Measurements from ENCODE around the gene POLA2.
"Not testable (repeated sequence)": the region's sequence is repeated elsewhere in the genome, so short reads cannot be mapped to it uniquely, and the experiment has no call there.

Gene POLA2

DNA sequence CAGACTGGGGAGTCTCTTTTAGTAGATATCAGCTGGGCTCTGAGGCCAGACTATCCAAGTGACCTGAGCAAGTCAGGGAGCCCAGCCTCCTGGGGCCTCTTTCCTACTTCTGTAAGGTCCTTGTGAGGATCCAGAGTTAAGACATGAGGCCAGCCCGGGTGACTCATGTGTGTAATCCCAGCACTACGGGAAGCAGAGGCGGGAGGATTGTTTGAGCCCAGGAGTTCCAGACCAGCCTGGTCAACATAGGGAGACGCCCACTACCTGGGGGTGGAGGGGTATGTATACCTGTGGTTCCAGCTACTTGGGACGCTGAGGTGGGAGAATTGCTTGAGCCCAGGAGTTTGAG, 36.9 kb upstream of the POLA2 start:
- peak; percentile 75 for DNase-seq (ENCODE audit: low read depth)
- H3K4me3 ChIP-seq (ENCODE audit: low read depth, low read length), result no peak overlapping the region
- TF ChIP-seq, protein P1, sequence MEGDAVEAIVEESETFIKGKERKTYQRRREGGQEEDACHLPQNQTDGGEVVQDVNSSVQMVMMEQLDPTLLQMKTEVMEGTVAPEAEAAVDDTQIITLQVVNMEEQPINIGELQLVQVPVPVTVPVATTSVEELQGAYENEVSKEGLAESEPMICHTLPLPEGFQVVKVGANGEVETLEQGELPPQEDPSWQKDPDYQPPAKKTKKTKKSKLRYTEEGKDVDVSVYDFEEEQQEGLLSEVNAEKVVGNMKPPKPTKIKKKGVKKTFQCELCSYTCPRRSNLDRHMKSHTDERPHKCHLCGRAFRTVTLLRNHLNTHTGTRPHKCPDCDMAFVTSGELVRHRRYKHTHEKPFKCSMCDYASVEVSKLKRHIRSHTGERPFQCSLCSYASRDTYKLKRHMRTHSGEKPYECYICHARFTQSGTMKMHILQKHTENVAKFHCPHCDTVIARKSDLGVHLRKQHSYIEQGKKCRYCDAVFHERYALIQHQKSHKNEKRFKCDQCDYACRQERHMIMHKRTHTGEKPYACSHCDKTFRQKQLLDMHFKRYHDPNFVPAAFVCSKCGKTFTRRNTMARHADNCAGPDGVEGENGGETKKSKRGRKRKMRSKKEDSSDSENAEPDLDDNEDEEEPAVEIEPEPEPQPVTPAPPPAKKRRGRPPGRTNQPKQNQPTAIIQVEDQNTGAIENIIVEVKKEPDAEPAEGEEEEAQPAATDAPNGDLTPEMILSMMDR (conservative IDR thresholded peaks at IDR 0.05; ENCODE audit: low read depth, low read length), result no peak

DNA sequence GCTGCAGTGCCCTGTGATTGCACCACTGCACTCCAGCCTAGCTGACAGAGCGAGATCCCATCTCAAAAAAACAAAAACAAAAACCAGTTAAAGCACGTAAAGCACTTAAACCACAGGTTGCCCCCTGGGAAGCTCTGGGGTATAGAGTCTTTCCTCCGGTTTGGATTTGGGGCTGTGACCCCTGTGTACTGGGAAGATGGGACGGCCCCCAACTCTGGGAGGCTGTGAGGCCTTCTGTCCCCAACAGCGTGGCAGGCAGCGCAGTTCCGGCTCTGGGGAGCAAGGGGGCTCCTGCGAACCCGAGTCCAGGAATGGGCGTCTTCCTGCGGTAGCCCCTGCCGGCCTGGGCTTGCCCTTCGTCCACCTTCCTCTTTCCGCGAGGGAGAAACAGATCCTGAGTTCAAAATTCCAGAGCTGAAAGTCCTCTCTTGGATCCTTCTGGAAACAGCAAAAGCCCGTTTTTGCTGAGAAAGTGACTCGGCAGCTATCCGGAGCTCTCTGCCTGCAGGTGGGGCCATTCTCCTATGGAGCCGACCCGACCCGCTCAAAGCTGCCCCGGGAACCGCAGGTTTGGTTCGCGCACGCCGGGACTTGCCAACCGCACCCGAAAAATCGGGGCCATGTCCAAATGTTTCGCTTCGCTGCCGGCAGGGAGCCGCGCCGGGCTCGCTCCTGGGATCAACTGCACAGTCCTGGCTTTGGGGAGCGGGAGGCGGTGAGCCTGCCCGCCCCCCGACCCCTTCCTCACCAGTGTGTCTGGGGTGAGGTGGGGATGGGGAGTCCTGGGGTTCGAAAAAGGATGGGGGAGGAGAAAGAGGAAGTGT, 36.3 kb upstream of the POLA2 start:
- peak; percentile 74 for DNase-seq (ENCODE audit: low read depth)
- TF ChIP-seq, protein P1 (conservative IDR thresholded peaks at IDR 0.05; ENCODE audit: low read depth, low read length), result peak; percentile 72
- H3K4me3 ChIP-seq (ENCODE audit: low read depth, low read length), result peak overlapping the region; percentile 58

DNA sequence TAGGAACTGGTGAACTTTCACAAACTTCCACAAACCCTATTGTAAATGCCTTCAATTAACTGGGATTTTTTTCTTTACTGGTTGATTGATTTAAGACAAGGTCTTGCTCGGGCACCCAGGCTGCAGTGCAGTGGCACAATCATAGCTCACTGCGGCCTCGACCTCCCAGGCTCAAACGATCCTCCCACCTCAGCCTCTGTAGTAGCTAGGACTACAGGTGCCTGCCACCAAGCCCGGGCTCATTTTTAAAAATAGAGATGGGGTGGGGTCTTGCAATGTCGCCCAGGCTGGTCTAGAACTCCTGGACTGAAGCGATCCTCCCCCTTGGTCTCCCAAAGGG, 35.7 kb upstream of the POLA2 start:
- DNase-seq (ENCODE audit: low read depth), result no peak
- TF ChIP-seq, protein P1 (conservative IDR thresholded peaks at IDR 0.05; ENCODE audit: low read depth, low read length), result no peak
- peak overlapping the region; percentile 58 for H3K4me3 ChIP-seq (ENCODE audit: low read depth, low read length)

DNA sequence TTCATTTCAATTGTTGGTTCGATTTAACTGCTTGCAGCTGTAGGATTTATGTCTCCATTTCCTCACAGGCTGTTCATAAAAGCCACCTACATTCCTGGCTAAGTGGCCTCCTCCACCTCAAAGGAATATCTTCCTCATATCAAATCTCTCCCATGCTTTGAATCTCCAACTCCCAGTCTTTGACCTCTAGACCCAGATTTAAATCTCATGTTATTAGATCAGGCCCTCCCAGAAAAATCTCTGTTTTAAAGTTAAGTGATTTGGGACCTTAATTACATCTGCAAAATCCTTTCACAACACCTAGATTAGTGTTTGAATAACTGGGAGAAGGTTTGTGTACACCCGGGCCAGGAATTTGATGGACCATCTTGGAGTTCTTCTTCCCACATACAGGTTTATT, 33.9 kb upstream of the POLA2 start:
- TF ChIP-seq, protein P1 (conservative IDR thresholded peaks at IDR 0.05; ENCODE audit: low read depth, low read length), result no peak
- no peak overlapping the region for H3K4me3 ChIP-seq (ENCODE audit: low read depth, low read length)
- no peak for DNase-seq (ENCODE audit: low read depth)

DNA sequence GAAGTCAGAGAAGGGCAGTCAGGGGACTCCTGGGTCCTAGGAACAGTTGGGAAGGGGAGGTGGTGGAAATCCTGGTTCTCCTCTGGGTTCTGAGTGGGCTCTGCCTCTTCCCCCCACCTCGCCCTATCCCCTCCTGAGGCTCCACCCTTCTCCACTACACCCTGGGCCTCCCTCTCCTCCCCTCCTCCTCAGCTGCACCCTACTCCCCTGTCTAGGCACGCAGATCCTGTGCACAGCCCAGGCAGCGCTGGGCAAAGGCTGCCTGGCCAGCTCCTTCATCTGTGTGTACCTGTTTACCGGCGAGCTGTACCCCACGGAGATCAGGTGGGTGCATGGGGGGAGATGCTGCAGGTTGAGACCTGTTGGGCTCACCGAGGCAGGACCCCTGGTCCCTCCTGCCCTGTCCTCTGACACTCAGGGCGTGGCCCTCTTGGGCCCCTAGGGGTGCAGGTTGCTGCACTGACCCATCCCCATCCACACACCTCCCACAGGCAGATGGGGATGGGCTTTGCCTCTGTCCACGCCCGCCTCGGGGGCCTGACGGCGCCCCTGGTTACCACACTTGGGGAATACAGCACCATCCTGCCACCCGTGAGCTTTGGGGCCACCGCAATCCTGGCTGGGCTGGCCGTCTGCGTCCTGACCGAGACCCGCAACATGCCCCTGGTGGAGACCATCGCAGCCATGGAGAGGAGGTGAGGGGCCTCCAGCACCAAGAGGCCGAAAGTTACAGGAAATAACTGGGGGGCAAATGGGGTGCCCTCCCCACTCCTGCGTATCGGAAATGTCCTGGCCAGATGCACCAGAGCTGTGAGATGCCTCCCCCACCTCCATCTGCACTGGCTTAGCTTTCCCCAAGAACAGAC, 25.3 kb upstream of the POLA2 start:
- no peak overlapping the region for H3K4me3 ChIP-seq (ENCODE audit: low read depth, low read length)
- DNase-seq (ENCODE audit: low read depth), result no peak
- TF ChIP-seq, protein P1 (conservative IDR thresholded peaks at IDR 0.05; ENCODE audit: low read depth, low read length), result no peak

DNA sequence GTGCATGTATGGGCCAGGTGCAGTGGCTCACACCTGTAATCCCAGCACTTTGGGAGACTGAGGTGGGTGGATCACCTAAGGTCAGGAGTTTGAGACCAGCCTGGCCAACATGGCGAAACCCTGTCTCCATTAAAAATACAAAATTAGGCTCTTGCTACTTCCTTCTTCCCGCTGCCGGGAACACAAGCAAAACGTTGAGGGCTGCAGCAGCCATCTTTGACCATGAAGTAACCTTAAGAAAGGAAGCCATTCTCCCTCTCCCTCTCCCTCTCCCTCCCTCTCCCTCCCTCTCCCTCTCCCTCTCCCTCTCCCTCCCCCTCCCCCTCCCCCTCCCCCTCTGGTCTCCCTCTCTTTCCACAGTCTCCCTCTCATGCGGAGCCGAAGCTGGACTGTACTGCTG, 23.5 kb upstream of the POLA2 start:
- not testable (repeated sequence) for H3K4me3 ChIP-seq (ENCODE audit: low read depth, low read length); DNase-seq (ENCODE audit: low read depth)

DNA sequence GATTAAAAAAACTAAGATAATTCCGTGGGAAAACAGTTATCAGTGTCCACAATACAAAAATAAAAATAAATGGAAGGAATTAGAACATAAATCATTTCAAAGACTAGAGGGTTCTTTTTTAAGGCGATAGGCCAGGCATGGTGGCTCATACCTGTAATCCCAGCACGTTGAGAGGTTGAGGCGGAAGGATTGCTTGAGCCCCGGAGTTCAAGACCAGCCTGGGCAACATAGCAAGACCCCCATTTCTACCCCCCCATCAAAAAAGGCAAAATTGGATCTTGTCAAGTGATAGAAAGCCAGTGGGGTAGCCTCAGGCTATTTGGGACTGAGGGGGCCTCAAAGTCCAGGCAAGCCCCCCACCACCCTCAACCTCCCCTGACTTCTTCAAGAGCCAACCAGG, 20.6 kb upstream of the POLA2 start:
- DNase-seq (ENCODE audit: low read depth), result no peak
- TF ChIP-seq, protein P1 (conservative IDR thresholded peaks at IDR 0.05; ENCODE audit: low read depth, low read length), result no peak
- no peak overlapping the region for H3K4me3 ChIP-seq (ENCODE audit: low read depth, low read length)
